Right lobe of liver (tissue), 6 donors: Measurements from ENCODE around the gene GPC6. TPM values are rescaled to one million over a fixed set of nuclear protein-coding genes. Genes with fewer than 3 reads are reported as not detected.

Experiments
- ATAC-seq, 4 donors: fragments of 200-7000 bp; cut with Tn5 transposase; one replicate each; pipeline ENCODE4 v1.9.1; 2020; ENCODE audit warnings: mild to moderate bottlenecking in 4 of 4, moderate library complexity in 4 of 4
- DNase-seq, 3 donors: peaks; one replicate each; pipeline ENCODE4 v3.0.0-alpha.2; 2020
- H3K27ac ChIP-seq, 3 donors: fragments of 200-600 bp; one replicate each; pipeline ENCODE4 v1.8.0; 2022
- H3K27me3 ChIP-seq, 2 donors: fragments of 200-600 bp; one replicate each; pipeline ENCODE4 v1.8.0; 2022
- H3K36me3 ChIP-seq, 4 donors: fragments of 200-600 bp; sonication (generic) in 1 of 4; one replicate each; pipeline versions ENCODE4 v1.5.1 to v1.8.0; 2017 to 2022; ENCODE audit warnings: control low read depth in 1 of 4
- H3K4me1 ChIP-seq, 4 donors: fragments of 200-600 bp; sonication (generic) in 1 of 4; one replicate each; pipeline versions ENCODE4 v1.5.1 to v1.8.0; 2017 to 2022; ENCODE audit warnings: control low read depth in 1 of 4
- H3K4me3 ChIP-seq, 3 donors: fragments of 200-600 bp; one replicate each; pipeline ENCODE4 v1.8.0; 2022
- H3K9me3 ChIP-seq, 4 donors: fragments of 200-600 bp; sonication (generic) in 1 of 4; one replicate each; pipeline versions ENCODE4 v1.5.1 to v1.8.0; 2017 to 2022; ENCODE audit warnings: control low read depth in 1 of 4
- POLR2A ChIP-seq: fragments of 450-650 bp; IDR thresholded peaks from one replicate; pipeline ENCODE4 v1.6.1; 2017; ENCODE audit warnings: antibody characterized with exemption, mild to moderate bottlenecking
- WGBS: methylation state at CpG from one replicate; pipeline ENCODE4 v1.1.6; 2018; ENCODE audit warnings: low coverage, low lambda C conversion rate; ENCODE audit not compliant: insufficient coverage; ENCODE audit errors: missing lambda C conversion rate; 5-methylcytosine and 5-hydroxymethylcytosine counted together
- intact Hi-C, 2 donors: fragments of 100-400 bp; cut with DNase I; formaldehyde crosslinking; loops; one replicate each; pipeline versions ENCODE4 v1.11.2 to v1.14.1; 2022
- total RNA-seq, 6 experiments: library from RNA; depleted of rRNA in 2 of 6; stranded (reverse); fragments of >200 nt in 2 of 6; fragmentation: NEBNext Ultra II Directional in 3 of 6; extraction: Animal tissue kit (Norgen Biotek cat#: 25700) in 3 of 6; gene quantifications; one replicate each; pipeline versions ENCODE4 v1.1.0 to v1.2.4, GENCODE V29; 2016 to 2023
- TF ChIP-seq, protein P1 (sequence below), 4 donors: fragments of 200-600 bp in 3 of 4; fragments of 450-650 bp in 1 of 4; IDR thresholded peaks; one replicate each; pipeline versions ENCODE4 v1.5.1 to v1.8.0; 2016 to 2022; ENCODE audit warnings: antibody characterized with exemption in 4 of 4, mild to moderate bottlenecking in 2 of 4
- donor health status: DM: no; HTN: yes; CAD: no.
- donor health status: DM: no; HTN: no; CAD: no.
- donor health status: DM: no; HTN: no; CAD: no.
- donor health status: DM: no; HTN: yes; CAD: no.
- donor health status: DM: no; HTN: yes; CAD: no.

GPC6 gene
- total RNA-seq, 6 experiments from 2014 or later: 18.6 to 30.1 (median 20.2) TPM

DNA sequence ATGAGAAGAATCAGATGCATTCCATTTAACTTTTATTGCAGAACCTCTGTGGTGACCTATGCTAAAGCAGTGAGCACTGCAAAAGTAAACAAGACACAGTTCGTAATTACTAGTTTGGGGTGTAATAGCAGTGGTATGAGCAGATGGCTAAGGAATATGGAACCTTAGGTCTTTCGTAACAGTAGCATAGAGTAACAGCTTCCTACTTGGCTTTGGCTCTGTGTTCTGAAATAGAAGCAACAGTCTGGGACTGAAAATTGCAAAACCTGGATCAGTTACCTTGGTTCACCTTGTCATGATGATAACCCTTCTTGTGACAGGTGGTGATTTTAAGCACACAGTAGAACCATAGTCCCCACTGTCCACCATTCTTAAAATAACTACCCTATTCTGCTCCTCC lies 303.4 kb downstream of the GPC6 start:
- DNase-seq: no peak
- no peak overlapping the region for H3K4me3 ChIP-seq
- TF ChIP-seq POLR2A: no peak
- TF ChIP-seq, protein P1, sequence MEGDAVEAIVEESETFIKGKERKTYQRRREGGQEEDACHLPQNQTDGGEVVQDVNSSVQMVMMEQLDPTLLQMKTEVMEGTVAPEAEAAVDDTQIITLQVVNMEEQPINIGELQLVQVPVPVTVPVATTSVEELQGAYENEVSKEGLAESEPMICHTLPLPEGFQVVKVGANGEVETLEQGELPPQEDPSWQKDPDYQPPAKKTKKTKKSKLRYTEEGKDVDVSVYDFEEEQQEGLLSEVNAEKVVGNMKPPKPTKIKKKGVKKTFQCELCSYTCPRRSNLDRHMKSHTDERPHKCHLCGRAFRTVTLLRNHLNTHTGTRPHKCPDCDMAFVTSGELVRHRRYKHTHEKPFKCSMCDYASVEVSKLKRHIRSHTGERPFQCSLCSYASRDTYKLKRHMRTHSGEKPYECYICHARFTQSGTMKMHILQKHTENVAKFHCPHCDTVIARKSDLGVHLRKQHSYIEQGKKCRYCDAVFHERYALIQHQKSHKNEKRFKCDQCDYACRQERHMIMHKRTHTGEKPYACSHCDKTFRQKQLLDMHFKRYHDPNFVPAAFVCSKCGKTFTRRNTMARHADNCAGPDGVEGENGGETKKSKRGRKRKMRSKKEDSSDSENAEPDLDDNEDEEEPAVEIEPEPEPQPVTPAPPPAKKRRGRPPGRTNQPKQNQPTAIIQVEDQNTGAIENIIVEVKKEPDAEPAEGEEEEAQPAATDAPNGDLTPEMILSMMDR (IDR thresholded peaks at IDR 0.05): no peak
- no peaks in the 10 kb centered on the region for H3K36me3 ChIP-seq
- H3K4me1 ChIP-seq: no peaks in the 10 kb centered on the region
- H3K27ac ChIP-seq: no peak overlapping the region
- peak; percentile 50 to 81 (median 67) for ATAC-seq
- no peaks in the 10 kb centered on the region for H3K9me3 ChIP-seq
- intact Hi-C loops: no loop called here
- H3K27me3 ChIP-seq: no peaks in the 10 kb centered on the region
- WGBS: 33% methylated on average over 2 of the region's 2 CpGs

DNA sequence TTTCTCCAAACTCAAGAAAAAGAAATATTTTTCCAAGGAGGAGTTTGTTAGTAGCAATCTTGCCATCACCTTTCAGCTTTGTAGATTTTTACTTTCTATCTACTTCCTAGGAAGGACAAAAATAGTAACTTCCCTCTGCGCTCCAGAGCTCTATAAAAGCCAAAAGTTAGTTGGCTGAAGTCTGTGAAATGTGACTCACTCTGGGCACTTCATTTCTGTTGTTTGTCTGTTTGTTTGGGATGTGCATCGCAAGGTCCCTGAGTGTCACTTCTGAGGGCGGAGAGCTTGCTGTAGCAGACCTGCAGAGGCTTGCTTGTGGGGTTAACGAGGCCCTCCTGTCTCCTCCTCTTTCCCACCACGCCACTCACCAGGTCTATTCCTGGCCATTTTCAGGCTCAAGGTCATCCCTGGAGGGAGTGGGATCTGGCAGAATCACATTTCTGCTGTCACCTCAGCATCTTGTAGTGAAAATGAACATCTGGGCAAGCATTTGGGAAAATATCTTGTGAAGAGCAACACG lies 307.6 kb downstream of the GPC6 start:
- peak in 2 of 4 donors; percentile 39 to 85 for ATAC-seq
- Histone ChIP-seq H3K27ac (no peak overlapping the region), H3K36me3 (no peaks in the 10 kb centered on the region), H3K4me1 (no peaks in the 10 kb centered on the region), H3K27me3 (no peaks in the 10 kb centered on the region), H3K9me3 (no peaks in the 10 kb centered on the region), H3K4me3 (no peak overlapping the region)
- DNase-seq: peak in 1 of 3 donors; percentile 14
- 71% methylated on average over 2 of the region's 6 CpGs for WGBS
- intact Hi-C loops: no loop called here
- TF ChIP-seq POLR2A: no peak
- TF ChIP-seq, protein P1 (IDR thresholded peaks at IDR 0.05): no peak

DNA sequence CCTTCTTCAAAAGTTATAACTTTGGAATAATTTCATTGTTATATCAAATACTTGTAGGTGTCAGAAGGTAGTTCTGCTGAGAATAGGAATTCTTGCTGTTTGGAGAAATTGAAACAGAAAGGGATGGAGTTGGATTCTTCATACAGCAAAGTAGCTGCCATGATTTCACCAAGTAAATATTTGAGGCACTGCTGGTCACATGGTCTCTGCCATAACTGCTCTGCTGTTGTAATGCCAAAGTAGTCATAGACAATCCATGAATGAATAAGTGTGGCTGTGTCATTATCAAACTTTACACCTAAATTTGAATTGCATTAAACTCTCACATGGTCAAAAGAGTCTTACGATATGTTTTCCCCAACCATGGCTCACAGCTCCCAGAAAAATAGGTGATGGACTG lies 308.6 kb downstream of the GPC6 start:
- intact Hi-C loops: no loop called here
- no peaks in the 10 kb centered on the region for H3K9me3 ChIP-seq
- ATAC-seq (peak in 1 of 4 donors; percentile 79), DNase-seq (no peak)
- no peak overlapping the region for H3K4me3 ChIP-seq
- TF ChIP-seq POLR2A: no peak
- TF ChIP-seq, protein P1 (IDR thresholded peaks at IDR 0.05): no peak
- no peaks in the 10 kb centered on the region for H3K4me1 ChIP-seq
- no peaks in the 10 kb centered on the region for H3K27me3 ChIP-seq
- 100% methylated on average over 1 of the region's 1 CpG for WGBS
- H3K36me3 ChIP-seq: no peaks in the 10 kb centered on the region
- H3K27ac ChIP-seq: no peak overlapping the region

DNA sequence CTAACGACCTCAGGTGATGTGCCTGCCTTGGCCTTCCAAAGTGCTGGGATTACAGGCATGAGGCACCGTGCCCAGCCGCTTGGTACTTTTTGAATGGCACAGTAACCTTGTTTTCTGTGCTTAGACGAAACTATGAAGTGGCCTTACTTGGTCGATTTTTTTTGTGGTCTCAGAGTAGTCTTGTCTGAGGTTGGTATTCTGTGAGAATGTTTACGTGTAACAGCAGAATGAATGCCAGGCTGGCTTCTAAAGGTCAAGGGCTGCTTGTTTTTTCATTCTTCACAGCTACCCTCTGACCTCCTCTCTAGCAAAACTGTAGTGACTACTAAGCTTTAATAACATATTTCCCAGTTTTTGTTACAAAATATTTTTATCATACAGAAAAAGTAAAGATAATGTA lies 313.3 kb downstream of the GPC6 start:
- no peak for TF ChIP-seq POLR2A
- TF ChIP-seq, protein P1 (IDR thresholded peaks at IDR 0.05): no peak
- Histone ChIP-seq H3K9me3 (no peaks in the 10 kb centered on the region), H3K27ac (no peak overlapping the region), H3K27me3 (no peaks in the 10 kb centered on the region), H3K36me3 (no peaks in the 10 kb centered on the region), H3K4me1 (no peaks in the 10 kb centered on the region), H3K4me3 (no peak overlapping the region)
- intact Hi-C loops: no loop called here
- no peak for DNase-seq
- ATAC-seq: peak; percentile 42 to 81 (median 52)
- 59% methylated on average over 3 of the region's 6 CpGs for WGBS

DNA sequence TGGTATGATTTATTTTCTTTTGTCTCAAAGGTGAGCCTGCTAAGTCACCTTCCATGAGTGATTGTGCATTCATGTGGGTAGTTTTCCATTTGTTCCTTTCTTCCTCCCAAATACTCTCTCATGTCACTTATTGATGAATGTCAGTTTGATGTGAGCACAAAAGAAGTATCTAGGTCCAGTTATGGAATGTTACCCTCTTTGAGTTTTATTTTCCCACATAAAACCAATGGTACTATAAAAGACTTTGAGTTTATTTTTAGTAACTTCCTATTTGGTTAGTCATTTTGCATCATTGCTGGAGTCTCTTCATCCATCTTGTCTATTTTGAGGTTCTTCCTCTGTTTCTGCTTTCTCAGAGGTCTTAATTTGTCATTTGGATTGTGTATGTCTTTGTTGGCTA lies 321.3 kb downstream of the GPC6 start:
- Histone ChIP-seq H3K27ac (no peak overlapping the region), H3K27me3 (no peaks in the 10 kb centered on the region), H3K9me3 (no peaks in the 10 kb centered on the region), H3K36me3 (no peaks in the 10 kb centered on the region), H3K4me3 (no peak overlapping the region), H3K4me1 (no peaks in the 10 kb centered on the region)
- TF ChIP-seq POLR2A: no peak
- TF ChIP-seq, protein P1 (IDR thresholded peaks at IDR 0.05): no peak
- DNase-seq (no peak), ATAC-seq (no peak)
- intact Hi-C loops: no loop called here
